GM18867 (cell line): ENCODE results near the gene LSM14B.
"Not testable (repeated sequence)": the region's sequence is repeated elsewhere in the genome, so short reads cannot be mapped to it uniquely, and the experiment has no call there.

Experiments
- ATAC-seq: cut with Tn5 transposase; IDR thresholded peaks from one replicate; pipeline ENCODE4 v1.9.1; 2021; ENCODE audit warnings: mild to moderate bottlenecking, moderate library complexity; ENCODE audit not compliant: unreplicated experiment

The LSM14B gene

GRCh38 chr20:62111148-62111547 lies 11.1 kb upstream of the LSM14B start:
- no peak for ATAC-seq

GRCh38 chr20:62112368-62112767 lies 9.9 kb upstream of the LSM14B start:
- no peak for ATAC-seq

DNA sequence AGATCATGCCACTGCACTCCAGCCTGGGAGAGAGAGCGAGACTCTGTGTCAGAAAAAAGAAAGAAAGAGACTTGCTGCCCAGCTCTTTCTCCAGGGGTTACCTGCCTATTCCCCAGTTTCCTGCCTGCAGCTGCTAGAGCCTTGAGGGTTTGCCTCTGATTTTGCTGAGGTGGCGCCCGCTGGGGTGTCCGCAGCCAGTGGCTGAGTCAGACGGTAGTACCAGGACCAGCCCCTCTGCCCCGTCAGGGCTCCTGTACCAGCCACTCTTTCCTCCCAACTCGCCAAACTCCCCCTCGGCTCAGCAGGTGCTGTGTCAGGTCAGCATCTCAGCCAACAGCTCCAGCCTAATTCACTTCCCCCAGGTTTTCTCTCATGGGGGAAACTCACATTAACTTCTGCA lies 7.4 kb upstream of the LSM14B start:
- no peak for ATAC-seq

GRCh38 chr20:62115800-62116407 lies 6.4 kb upstream of the LSM14B start:
- ATAC-seq, result not testable (repeated sequence)

DNA sequence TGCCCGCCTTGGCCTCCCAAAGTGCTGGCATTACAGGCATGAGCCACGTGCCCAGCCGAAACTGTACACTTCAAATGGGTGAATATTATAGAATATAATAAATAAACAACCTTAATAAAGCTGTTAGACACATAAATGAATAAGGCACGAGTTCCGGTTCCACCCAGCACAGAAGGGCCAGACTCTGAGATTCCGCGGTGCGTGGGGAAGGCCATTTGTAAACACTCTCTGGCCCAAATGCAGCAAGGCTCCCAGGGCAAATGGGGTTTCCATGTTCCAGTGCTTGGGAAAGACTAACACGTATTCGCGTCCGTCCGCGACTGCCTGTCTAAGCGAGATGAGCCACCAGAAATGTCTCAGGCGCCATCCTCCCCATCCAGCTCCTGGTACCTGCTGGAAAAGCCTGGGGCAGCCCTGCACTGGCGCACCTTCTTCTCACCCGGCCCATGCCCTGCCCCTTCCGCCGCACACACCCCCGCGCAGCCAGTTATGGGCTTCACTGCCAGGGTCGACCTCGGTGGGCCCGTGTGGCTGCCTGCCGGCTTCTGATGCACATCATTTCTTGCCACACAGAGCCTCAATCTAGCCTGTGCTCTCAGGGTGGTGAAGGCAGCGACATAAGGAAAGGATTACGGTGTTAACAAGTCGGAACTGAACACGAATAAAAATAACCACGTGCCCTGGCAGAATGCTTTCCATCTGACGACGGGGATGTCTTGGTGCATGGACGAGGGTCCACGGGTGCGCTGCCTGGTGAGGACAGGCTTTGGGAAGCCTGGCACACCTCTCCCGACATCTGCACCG lies 5.5 kb upstream of the LSM14B start:
- no peak for ATAC-seq

GRCh38 chr20:62117362-62117646 lies 5.0 kb upstream of the LSM14B start:
- no peak for ATAC-seq

- ATAC-seq, result no peak
Observed at GRCh38 chr20:62117658-62118057, 4.6 kb upstream of the LSM14B start.

- no peak for ATAC-seq
Observed at GRCh38 chr20:62118113-62119043, 3.9 kb upstream of the LSM14B start.

GRCh38 chr20:62119115-62119514 lies 3.2 kb upstream of the LSM14B start:
- no peak for ATAC-seq

GRCh38 chr20:62119591-62120364 lies 2.5 kb upstream of the LSM14B start:
- no peak for ATAC-seq

DNA sequence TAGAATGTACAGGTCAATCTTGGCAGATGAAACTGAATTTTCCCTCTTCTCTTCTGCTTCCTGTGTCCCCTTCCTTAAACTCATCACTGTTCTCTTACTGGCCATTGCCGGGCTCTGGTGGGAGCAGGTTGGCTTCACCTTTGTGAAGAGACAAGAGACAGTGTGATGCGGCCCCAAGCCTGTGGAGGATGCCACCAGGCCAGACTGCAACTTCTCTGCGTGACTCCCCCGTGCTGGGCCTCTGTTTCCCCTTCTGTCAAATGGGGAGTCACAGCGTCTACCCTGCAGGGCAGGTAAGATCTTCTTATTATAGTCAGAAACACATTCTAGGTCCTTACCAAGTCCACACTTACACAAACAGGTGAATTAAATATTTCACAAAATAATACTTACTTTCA lies 1.9 kb upstream of the LSM14B start:
- ATAC-seq, result no peak

DNA sequence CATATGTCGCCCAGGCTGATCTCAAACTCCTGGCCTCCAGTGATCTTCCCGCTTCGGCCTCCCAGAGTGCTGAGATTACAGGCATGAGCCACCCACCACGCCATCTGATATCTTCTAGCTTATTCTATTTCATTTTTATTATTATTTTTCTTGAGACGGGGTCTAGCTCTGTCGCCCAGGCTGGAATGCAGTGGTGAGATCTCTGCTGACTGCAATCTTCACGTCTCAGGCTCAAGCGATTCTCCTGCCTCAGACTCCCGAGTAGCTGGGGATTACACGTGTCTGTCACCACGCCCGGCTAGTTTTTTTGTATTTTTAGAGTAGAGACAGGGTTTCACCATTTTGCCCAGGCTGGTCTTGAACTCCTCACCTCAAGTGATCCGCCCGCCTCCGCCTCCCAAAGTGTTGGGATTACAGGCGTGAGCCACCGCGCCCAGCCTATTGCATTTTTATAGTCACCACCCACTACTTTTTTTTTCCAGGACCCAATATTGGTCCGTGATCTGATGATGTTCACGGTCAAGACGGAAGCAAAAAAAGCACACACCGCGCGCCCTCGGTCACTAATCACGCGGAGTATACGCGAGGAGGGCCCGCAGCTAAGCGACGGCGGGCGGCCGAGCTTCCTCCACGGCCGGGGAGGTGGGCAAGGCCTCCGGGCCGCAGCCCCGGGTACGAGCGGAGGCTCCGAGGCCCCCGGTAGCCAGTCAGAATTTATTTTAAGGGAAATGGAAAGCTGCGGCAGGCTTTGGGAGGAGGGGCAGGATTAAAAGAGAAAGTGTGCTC lies 1.1 kb upstream of the LSM14B start:
- ATAC-seq, result peak; percentile 19

DNA sequence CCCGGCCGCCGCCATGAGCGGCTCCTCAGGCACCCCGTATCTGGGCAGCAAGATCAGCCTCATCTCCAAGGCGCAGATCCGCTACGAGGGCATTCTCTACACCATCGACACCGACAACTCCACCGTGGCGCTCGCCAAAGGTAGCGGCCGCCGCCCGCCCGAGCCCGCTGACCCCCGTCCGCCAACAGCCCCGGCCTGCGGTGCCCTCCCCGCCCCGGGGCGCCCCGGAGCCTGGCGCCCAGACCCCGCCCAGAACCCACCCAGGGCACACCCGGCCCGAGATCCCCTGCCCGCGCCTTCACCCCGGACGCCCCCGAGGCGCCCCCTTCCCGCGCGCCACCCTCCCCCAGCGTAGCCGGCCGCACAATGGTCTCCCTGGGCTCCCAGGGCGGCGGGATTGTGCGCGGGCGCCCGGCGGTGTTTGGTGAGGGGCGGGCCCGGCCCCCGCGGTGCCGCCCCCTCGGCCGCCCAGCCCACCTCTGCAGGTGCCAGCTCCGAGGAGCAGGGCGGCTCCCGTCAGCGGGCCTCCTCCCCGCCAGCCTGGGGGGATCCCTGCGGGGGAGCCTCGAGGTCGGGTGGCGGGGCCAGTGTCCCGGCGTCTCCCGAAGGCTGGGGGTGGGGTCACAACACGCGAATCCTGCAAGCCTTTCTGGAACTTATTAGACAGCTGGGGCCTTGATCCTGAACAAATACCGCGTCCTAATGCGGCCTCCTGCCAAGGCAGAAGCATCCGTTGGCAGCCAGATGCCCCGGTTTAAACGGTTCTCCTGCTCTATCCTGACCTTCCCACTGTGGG lies 577 bp downstream of the LSM14B start:
- ATAC-seq, result peak; percentile 16

DNA sequence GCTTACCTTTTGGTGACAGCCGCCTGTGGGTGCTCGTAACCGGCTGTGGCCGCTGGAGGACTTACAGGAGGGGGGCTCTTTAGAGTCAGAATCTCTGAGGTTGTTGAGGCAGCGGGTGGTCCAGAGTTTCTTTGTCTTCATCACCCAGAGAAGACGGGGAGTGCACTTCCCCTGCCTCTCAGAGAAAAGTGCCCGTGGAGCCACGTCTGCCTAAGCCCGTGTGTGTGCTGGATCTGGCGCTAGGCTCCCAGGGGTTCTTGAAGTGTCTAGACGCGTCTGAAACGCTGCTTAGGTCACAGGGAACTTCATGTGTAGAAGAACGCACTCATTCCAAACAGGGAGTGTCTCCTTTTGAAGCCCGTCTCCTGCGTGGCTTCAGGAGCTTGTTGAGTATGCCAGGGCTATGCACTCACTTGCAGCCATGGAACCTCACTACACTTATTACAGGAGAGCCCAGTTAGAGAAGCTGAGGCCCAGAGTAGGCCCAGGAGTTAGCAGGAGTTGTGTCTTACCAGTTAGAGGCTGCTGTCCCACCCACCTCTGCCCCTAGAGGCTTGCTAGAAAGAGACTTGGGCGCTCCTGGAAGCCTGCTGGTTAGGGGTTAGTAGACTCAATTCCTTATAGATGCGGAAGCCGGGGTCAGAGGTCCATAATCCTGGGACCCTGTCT lies 1.3 kb downstream of the LSM14B start:
- ATAC-seq, result no peak

GRCh38 chr20:62126141-62126540 lies 3.9 kb downstream of the LSM14B start:
- no peak for ATAC-seq

DNA sequence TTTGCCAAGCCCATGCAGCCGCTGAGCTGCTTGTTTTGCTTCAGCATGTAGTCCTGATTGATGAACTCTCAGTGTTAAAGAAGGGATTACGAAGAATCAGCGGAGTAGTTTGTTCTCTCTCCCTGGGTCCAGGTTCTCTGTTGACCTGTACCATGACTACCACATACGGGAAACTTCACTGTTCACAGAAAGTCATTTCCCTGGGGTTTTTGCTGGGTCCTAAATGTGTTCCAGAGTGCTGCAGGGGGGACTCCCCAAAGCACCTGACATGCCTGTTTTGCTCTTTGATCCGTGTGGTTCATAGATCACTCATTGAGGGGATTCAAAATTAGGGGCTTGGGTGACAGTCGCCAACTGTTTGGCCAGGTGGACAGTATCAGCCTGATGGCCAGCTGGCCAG lies 5.5 kb downstream of the LSM14B start:
- no peak for ATAC-seq

DNA sequence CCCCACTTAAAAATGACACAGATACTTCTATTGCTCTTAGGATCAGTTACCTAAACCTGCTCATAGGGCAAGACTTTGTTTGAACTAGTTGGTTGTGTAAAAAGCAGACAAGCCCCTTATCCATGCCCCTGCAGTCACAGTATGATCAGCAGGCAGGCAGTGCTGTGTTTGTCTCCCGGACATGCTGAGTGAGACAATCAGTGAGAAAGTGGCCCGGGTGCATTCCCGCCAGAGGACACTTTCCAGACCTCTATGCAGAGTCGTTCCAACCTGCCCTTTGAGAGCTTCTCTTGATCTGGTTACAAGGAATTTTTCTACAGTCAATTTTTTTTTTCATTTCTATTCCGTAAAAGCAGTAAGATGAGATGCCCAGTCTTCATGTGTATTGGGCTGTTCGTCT lies 6.2 kb downstream of the LSM14B start:
- no peak for ATAC-seq

DNA sequence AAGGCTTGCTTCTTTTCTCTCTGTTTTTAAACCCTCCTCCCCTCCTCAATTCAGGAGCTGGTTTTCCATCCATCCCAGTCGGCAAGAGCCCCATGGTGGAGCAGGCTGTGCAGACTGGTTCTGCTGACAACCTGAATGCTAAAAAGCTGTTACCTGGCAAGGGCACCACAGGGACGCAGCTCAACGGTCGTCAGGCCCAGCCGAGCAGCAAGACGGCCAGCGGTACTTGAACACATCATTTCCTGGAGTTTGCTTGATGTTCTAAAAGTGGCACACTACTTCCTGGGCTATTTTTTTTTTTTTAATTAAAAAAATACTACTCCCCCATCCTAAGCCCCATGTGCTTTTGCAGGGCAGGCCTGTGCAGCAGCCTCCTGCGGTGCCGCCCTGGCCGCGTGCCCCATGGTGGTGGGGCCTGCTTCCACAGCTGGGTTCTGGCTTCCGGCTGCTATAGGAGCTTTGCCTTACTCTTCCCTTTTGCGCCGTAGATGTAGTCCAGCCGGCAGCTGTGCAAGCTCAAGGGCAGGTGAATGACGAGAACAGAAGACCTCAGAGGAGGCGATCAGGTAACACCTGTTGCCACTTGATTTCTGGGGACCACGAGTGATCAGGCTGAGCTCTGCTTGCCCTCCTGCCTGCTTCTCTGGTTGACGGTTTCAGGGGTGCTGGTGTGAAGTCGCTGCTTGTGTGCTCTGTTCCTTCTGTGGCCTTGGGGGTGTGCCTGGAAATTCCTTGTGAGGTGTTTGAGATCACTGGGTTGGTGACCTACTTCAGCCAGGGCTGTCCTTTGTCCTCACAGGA lies 7.7 kb downstream of the LSM14B start:
- no peak for ATAC-seq
